22Rv1 (cell line): Measurements from ENCODE around the gene DDR1.

Experiments
- H3K27ac ChIP-seq: fragments of 450-650 bp; 2 replicates; pipeline ENCODE4 v1.5.1; 2017
- CTCF ChIP-seq: fragments of 450-650 bp; IDR thresholded peaks from 2 replicates; pipeline ENCODE4 v1.5.1; 2017; ENCODE audit warnings: mild to moderate bottlenecking
- ZFX ChIP-seq: fragments of 450-650 bp; IDR thresholded peaks from 2 replicates; pipeline ENCODE4 v1.6.1; 2017; ENCODE audit warnings: antibody characterized with exemption, borderline replicate concordance

Gene DDR1

GRCh38 chr6:30912746-30913520, 28.6 kb downstream of the DDR1 start:
- TF ChIP-seq ZFX, result no peak
- TF ChIP-seq CTCF, result no peak
- H3K27ac ChIP-seq, result peak overlapping the region; percentile 97

GRCh38 chr6:30913721-30914075, 29.4 kb downstream of the DDR1 start:
- H3K27ac ChIP-seq, result peak overlapping the region; percentile 97

GRCh38 chr6:30914076-30914853, 29.9 kb downstream of the DDR1 start, which contains the start of gene VARS2:
VARS2 (plus strand) TSS chr6:30914238; CDS start chr6:30914837, 599 bp downstream.
- TF ChIP-seq ZFX (no peak), CTCF (peak; percentile 72)
- peak within 1 kb of the TSS; percentile 97 for H3K27ac ChIP-seq

More at GRCh38 chr6:30913721-30914075, 29.4 kb downstream of the DDR1 start:
- TF ChIP-seq CTCF (no peak), ZFX (no peak)

- no peak for TF ChIP-seq ZFX
- TF ChIP-seq CTCF, result no peak
- H3K27ac ChIP-seq, result peak overlapping the region; percentile 97
These were observed 30.7 kb downstream of the DDR1 start for GRCh38 chr6:30914854-30915590.

- TF ChIP-seq CTCF (peak; percentile 79), ZFX (no peak)
- peak overlapping the region; percentile 97 for H3K27ac ChIP-seq
These were observed 31.2 kb downstream of the DDR1 start for GRCh38 chr6:30915591-30915946.

GRCh38 chr6:30917041-30917440, 32.7 kb downstream of the DDR1 start:
- TF ChIP-seq CTCF (no peak), ZFX (no peak)
- H3K27ac ChIP-seq, result no peak overlapping the region

GRCh38 chr6:30917487-30917886, 33.2 kb downstream of the DDR1 start:
- H3K27ac ChIP-seq, result no peak overlapping the region
- TF ChIP-seq ZFX (no peak), CTCF (no peak)
